Karpas-422 (cell line): Measurements from ENCODE around the gene NFATC1. TPM values are rescaled to one million over a fixed set of nuclear protein-coding genes. Genes with fewer than 3 reads are reported as not detected.

ENCODE experiments used
- DNase-seq: peaks from one replicate; pipeline ENCODE4 v3.0.0-alpha.2; 2015
- H2AFZ ChIP-seq: fragments of 200-600 bp; sonication (generic); 2 replicates; pipeline ENCODE4 v1.6.1; 2014; ENCODE audit warnings: antibody characterized with exemption, low read length, mixed read lengths
- H3K27ac ChIP-seq: fragments of 200-600 bp; sonication (generic); 2 replicates; pipeline ENCODE4 v1.5.1; 2014; ENCODE audit warnings: mild to moderate bottlenecking, low read length, moderate library complexity
- H3K27me3 ChIP-seq: fragments of 200-600 bp; sonication (generic); 2 replicates; pipeline ENCODE4 v1.6.1; 2014; ENCODE audit warnings: low read length, mixed read lengths
- H3K36me3 ChIP-seq: fragments of 200-600 bp; sonication (generic); 2 replicates; pipeline ENCODE4 v1.6.1; 2014; ENCODE audit warnings: low read length, mixed read lengths; ENCODE audit not compliant: insufficient read depth
- H3K4me1 ChIP-seq: fragments of 200-600 bp; sonication (generic); 2 replicates; pipeline ENCODE4 v1.6.1; 2014; ENCODE audit warnings: mild to moderate bottlenecking, low read length, mixed read lengths
- H3K4me2 ChIP-seq: fragments of 200-600 bp; sonication (generic); 2 replicates; pipeline ENCODE4 v1.6.1; 2014; ENCODE audit warnings: low read length, low read depth, mild to moderate bottlenecking; ENCODE audit not compliant: poor library complexity, severe bottlenecking
- H3K4me3 ChIP-seq: fragments of 200-600 bp; sonication (generic); 2 replicates; pipeline ENCODE4 v1.5.1; 2014; ENCODE audit warnings: mild to moderate bottlenecking, antibody characterized with exemption, low read length, mixed read lengths
- H3K79me2 ChIP-seq: fragments of 200-600 bp; sonication (generic); 2 replicates; pipeline ENCODE4 v1.6.1; 2014; ENCODE audit warnings: mild to moderate bottlenecking, low read length, mixed read lengths
- H3K9ac ChIP-seq: fragments of 200-600 bp; sonication (generic); 2 replicates; pipeline ENCODE4 v1.6.0; 2014; ENCODE audit warnings: low read length
- H3K9me2 ChIP-seq: fragments of 200-600 bp; sonication (generic), shearing (Covaris generic); replicated peaks from 2 replicates; pipeline ENCODE4 v1.6.0; 2014; ENCODE audit warnings: mild to moderate bottlenecking, low read length, moderate library complexity; ENCODE audit not compliant: insufficient read depth
- H3K9me3 ChIP-seq: fragments of 300-700, 200-600 bp; sonication (generic); 2 replicates; pipeline ENCODE4 v1.6.1; 2014; ENCODE audit warnings: low read length, mixed read lengths
- H4K20me1 ChIP-seq: fragments of 200-600 bp; sonication (generic); 2 replicates; pipeline ENCODE4 v1.6.1; 2014; ENCODE audit warnings: mild to moderate bottlenecking, antibody characterized with exemption, low read length, low read depth; ENCODE audit not compliant: insufficient read depth
- total RNA-seq: library from RNA; depleted of rRNA; stranded (reverse); fragments of >200 nt; shearing (Covaris generic); gene quantifications from 2 replicates; pipeline ENCODE4 v1.2.3, GENCODE V29; 2014; ENCODE audit warnings: low replicate concordance

Gene NFATC1
- total RNA-seq, 1 experiment from 2014 or later = 46.1 TPM

DNA sequence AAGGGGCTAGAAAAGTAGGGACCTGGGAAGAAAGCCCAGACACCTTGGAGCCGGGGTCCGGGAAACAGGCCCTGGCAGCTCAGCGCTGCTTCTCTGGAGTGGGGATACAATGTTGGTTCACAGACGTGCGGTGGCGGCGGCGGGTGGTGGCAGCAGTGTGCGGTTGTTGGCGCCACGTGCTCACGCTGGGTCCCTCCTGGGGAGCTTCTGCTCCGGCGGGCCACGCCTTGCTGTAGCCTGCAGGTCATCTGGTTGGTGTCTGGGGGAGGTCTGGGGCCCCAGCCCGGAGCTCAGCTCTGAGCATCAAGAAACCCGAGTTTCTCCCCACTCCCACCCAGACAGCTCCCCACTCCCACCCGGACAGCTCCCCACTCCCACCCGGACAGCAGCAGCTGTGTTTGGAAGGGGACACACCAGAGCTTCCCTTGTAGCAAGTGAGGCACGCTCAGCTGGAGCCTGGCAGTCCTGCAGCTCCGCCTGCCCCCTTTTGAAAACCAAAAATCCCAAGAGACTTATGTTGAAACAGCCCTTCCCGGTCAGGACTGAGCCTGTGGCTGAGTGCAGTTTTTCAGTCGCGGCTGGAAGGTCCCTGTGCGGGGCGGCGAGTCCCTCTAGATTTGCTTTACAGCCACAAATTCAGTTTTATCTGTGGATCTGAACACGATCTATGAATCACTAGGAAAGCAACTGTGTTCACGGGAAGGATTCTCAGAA lies 46.9 kb downstream of the NFATC1 start:
- H3K36me3 ChIP-seq = 0 out of 2 replicates have a peak, but pooled peaks cover 7% of the 10 kb centered on the region
- peaks cover 100% of the 10 kb centered on the region for H3K79me2 ChIP-seq
- H3K27me3 ChIP-seq = no peaks in the 10 kb centered on the region
- peaks cover 31% of the 10 kb centered on the region for H3K4me1 ChIP-seq
- peaks cover 48% of the 10 kb centered on the region for H4K20me1 ChIP-seq
- peak overlapping the region; percentile 61 for H3K27ac ChIP-seq
- no peak overlapping the region for H2AFZ ChIP-seq
- H3K4me2 ChIP-seq = peak overlapping the region; percentile 55
- H3K4me3 ChIP-seq = peak overlapping the region; percentile 22; the same call in 1 of the 2 replicates
- H3K9me3 ChIP-seq = no peaks in the 10 kb centered on the region
- peak overlapping the region; percentile 53 for H3K9ac ChIP-seq
- H3K9me2 ChIP-seq = no peaks in the 10 kb centered on the region
- DNase-seq = peak; percentile 76

DNA sequence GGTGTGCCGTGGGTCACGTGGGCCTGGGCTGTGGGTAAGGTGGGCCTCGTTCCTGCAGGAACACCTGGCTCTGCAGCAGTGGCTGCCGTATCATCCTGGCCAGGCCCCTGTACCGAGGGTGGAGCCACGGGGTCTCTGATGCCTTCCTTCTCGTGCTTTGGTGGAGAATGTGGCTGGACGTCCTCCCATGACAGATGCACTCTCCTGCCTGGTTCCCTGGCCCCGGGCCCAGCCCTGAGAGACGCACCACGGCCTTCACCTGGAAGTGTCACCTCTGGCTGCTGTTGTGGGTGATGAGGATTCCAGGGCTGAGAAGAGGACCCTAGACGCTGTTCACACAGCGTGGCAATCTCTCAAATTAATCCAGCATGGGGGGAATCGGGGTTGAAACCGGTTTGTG lies 49.5 kb downstream of the NFATC1 start:
- Histone ChIP-seq H3K4me3 (no peak overlapping the region), H3K9ac (no peak overlapping the region), H3K27me3 (no peaks in the 10 kb centered on the region), H3K4me2 (no peak overlapping the region), H3K9me2 (no peaks in the 10 kb centered on the region), H3K79me2 (peaks cover 96% of the 10 kb centered on the region), H4K20me1 (peaks cover 60% of the 10 kb centered on the region), H3K9me3 (no peaks in the 10 kb centered on the region), H3K36me3 (peaks cover 9% of the 10 kb centered on the region; the same call in 1 of the 2 replicates), H2AFZ (no peak overlapping the region), H3K27ac (no peak overlapping the region), H3K4me1 (peaks cover 31% of the 10 kb centered on the region)
- DNase-seq = no peak

DNA sequence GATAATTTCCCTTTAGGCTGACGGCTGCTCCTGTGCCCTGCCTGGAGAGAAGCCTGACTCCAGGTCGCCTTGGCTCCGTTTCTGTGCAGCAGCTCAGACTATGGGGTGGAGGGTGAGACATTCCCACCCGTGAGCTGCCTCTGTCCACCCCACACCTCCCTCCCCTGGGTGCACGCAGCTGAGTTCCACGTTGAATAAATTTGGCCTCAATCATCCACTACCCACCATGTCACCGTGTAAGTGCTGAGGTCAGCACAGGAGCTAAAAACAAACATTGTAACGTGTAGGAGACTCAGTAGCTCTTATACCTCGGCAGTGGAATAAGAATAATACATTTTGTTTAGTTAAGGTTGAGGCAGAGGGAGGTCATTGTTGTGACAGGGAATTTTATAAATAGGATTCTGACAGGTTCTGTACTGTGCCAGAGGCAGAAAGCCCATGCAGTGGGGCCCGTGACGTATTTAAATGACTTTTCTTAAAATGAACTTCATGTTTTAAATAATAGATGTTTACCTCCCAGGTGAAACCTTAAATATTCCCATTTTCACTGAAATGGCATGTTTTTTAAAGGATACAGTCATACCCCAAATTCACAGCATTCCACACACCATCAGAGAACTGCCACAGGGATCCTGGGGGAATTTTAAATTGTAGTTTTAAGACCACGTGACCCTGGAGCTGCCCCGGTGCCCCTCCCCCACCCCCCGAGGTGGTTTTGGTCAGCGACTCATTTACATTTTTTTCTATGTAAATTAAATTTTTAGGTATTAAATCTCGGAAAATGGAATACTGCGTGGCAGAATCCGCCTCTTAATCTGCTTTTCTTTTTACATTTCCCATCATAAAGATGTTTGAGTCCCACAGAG lies 50.2 kb downstream of the NFATC1 start:
- Histone ChIP-seq H3K27ac (no peak overlapping the region), H3K4me2 (no peak overlapping the region), H3K9ac (no peak overlapping the region), H3K4me1 (peaks cover 24% of the 10 kb centered on the region), H4K20me1 (peaks cover 54% of the 10 kb centered on the region), H2AFZ (no peak overlapping the region), H3K9me2 (no peaks in the 10 kb centered on the region), H3K79me2 (peaks cover 89% of the 10 kb centered on the region), H3K36me3 (peaks cover 9% of the 10 kb centered on the region; the same call in 1 of the 2 replicates), H3K9me3 (no peaks in the 10 kb centered on the region), H3K27me3 (no peaks in the 10 kb centered on the region), H3K4me3 (no peak overlapping the region)
- DNase-seq = no peak

DNA sequence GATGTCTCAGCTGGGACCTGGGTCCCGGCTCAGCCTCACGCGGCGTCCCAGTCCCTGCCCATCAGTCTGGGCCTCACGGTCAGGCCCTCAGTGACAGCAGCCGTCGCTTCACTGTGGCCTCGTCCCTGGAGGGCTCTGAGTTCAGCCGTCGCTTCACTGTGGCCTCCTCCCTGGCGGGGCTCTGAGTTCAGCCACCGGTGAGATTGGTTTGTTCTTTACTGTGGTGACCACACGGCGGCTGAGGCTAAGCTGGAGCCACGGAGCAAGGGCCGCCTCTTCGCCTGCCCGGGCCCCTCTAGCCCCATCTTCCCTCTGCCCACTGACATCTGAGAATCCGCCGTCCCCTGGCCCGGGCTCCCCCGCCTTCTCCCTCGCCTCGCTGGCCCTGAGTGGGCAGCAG lies 51.2 kb downstream of the NFATC1 start:
- peaks cover 9% of the 10 kb centered on the region; the same call in 1 of the 2 replicates for H3K36me3 ChIP-seq
- peaks cover 50% of the 10 kb centered on the region for H4K20me1 ChIP-seq
- H3K79me2 ChIP-seq = peaks cover 79% of the 10 kb centered on the region
- no peak overlapping the region for H3K4me3 ChIP-seq
- H2AFZ ChIP-seq = no peak overlapping the region
- H3K9me2 ChIP-seq = no peaks in the 10 kb centered on the region
- no peak overlapping the region for H3K9ac ChIP-seq
- H3K9me3 ChIP-seq = no peaks in the 10 kb centered on the region
- no peak overlapping the region for H3K27ac ChIP-seq
- H3K27me3 ChIP-seq = no peaks in the 10 kb centered on the region
- no peak overlapping the region for H3K4me2 ChIP-seq
- H3K4me1 ChIP-seq = peaks cover 14% of the 10 kb centered on the region
- DNase-seq = no peak

DNA sequence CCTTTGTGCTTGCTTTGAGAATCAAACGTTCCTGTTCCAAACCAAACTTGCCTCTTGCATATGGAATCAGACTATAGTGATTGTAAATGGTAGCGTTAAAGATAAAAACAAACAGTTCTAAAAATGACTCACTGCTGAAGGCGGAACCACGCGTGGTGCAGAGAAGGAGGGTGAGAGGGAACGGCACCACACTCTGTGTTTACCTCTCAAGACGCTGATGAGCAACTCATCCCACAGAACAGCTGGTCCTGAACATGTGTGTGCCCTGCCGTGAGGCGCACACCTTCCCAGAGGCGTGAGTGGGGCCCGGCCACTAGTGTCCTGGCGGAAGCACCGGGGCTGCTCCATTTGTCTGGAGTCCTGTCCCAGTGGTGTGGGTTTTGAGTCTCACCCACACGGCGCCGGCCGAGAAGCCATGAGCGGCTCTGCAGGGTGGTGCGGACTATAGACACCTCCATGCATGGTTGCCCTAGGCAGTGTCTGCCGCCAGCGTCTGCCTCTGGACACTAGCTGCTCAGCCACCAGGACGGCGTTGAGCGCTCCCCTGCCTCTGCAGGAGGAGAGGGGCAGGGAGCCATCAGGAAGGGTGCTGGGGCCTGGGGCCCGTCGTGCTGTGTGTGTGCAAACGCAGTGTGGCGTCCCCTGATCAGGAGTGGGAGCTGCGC lies 52.1 kb downstream of the NFATC1 start:
- Histone ChIP-seq H3K9me2 (no peaks in the 10 kb centered on the region), H3K36me3 (peaks cover 9% of the 10 kb centered on the region; the same call in 1 of the 2 replicates), H3K79me2 (peaks cover 73% of the 10 kb centered on the region), H4K20me1 (peaks cover 45% of the 10 kb centered on the region), H3K9ac (no peak overlapping the region), H3K4me1 (peaks cover 5% of the 10 kb centered on the region), H3K4me3 (no peak overlapping the region), H3K27ac (no peak overlapping the region), H3K9me3 (no peaks in the 10 kb centered on the region), H3K27me3 (no peaks in the 10 kb centered on the region), H3K4me2 (no peak overlapping the region), H2AFZ (no peak overlapping the region)
- DNase-seq = no peak

DNA sequence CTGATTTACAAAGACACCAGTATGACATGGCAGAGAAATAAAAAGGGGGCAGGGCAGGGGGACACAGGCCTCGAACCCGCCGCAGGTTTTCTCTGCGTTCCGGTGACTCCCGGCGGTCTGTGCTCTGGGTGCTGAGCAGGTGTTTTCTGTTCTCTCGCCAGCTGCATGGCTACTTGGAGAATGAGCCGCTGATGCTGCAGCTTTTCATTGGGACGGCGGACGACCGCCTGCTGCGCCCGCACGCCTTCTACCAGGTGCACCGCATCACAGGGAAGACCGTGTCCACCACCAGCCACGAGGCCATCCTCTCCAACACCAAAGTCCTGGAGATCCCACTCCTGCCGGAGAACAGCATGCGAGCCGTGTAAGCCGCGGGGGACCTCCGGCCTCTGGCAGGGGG lies 52.9 kb downstream of the NFATC1 start:
- Histone ChIP-seq H3K79me2 (peaks cover 69% of the 10 kb centered on the region), H3K9me2 (no peaks in the 10 kb centered on the region), H3K9ac (no peak overlapping the region), H2AFZ (no peak overlapping the region), H3K27ac (no peak overlapping the region), H3K9me3 (no peaks in the 10 kb centered on the region), H3K4me3 (no peak overlapping the region), H3K4me2 (no peak overlapping the region), H3K4me1 (no peaks in the 10 kb centered on the region), H3K27me3 (no peaks in the 10 kb centered on the region), H3K36me3 (peaks cover 9% of the 10 kb centered on the region; the same call in 1 of the 2 replicates), H4K20me1 (peaks cover 42% of the 10 kb centered on the region)
- no peak for DNase-seq

DNA sequence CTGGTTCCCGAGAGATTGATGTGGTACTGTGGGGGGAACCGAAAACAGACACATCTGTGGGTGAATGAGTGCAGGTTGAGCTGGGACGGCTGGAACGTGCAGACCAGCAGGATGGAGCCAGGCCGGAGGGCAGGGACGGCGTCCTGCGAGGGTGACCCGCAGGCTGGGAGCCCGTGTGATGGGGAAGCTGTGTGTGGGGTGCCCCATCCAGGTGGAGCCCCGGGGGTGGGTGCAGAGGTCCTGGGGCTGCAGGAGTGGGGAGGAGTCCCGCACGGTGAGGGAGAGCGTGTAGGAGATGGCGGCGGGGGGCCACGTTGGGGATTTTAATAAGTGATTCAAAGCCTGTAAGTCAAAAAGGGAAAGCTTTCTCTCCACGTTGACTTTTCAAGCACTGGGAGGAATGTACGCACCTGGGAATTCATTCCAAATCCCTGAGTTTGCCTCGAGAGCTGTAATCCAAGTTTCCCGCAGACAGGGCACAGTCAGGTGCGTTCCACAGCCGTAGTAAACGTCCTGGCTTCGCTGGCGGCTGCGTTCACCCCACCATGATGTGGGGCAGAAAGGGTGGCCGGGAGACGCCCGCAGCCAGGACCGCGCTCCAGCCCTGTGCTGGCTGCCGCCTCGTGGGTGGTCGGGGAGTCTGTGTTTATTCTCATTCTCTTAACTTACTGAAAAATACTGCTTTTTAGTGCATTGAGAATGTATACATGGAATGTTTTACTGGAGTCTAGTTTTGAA lies 54.0 kb downstream of the NFATC1 start:
- Histone ChIP-seq H3K27ac (no peak overlapping the region), H3K79me2 (peaks cover 60% of the 10 kb centered on the region), H4K20me1 (peaks cover 37% of the 10 kb centered on the region), H3K9ac (no peak overlapping the region), H3K4me1 (no peaks in the 10 kb centered on the region), H3K4me2 (no peak overlapping the region), H3K4me3 (no peak overlapping the region), H3K36me3 (peaks cover 9% of the 10 kb centered on the region; the same call in 1 of the 2 replicates), H2AFZ (no peak overlapping the region), H3K9me3 (no peaks in the 10 kb centered on the region), H3K27me3 (no peaks in the 10 kb centered on the region), H3K9me2 (no peaks in the 10 kb centered on the region)
- no peak for DNase-seq
